WTC11 (cell line): ENCODE data around the gene MGST3. TPM values are rescaled to one million over a fixed set of nuclear protein-coding genes. Genes with fewer than 3 reads are reported as not detected.

Experiments used
- ATAC-seq: fragments of 200-7000 bp; cut with Tn5 transposase; 2 replicates; pipeline ENCODE4 v1.10.0; 2021; ENCODE audit warnings: mild to moderate bottlenecking, moderate library complexity
- CTCF ChIA-PET: fragments of 300-600 bp; sonication (Branson Sonifier 250); formaldehyde crosslinking; loops from one replicate; lab custom pipeline; 2021; ENCODE audit warnings: antibody characterized with exemption; lab: Charles Lee
- POLR2A ChIA-PET: fragments of 350-600 bp; sonication (Branson Sonifier 250); formaldehyde crosslinking; loops from one replicate; lab custom pipeline; 2021; ENCODE audit warnings: antibody characterized with exemption; lab: Charles Lee
- DNase-seq: peaks from one replicate; pipeline ENCODE4 v3.0.0; 2021; ENCODE audit warnings: low spot score
- H3K27ac Mint-ChIP-seq: 2 replicates; pipeline ENCODE4 v1.8.0; 2021; ENCODE audit warnings: mixed read lengths
- H3K27me3 Mint-ChIP-seq: 2 replicates; pipeline ENCODE4 v1.8.0; 2021; ENCODE audit warnings: low read depth, mild to moderate bottlenecking, moderate library complexity, mixed read lengths
- H3K36me3 Mint-ChIP-seq: 2 replicates; pipeline ENCODE4 v1.8.0; 2021; ENCODE audit warnings: mixed read lengths
- H3K4me1 Mint-ChIP-seq: 2 replicates; pipeline ENCODE4 v1.8.0; 2022; ENCODE audit warnings: mixed read lengths
- H3K4me3 Mint-ChIP-seq: 2 replicates; pipeline ENCODE4 v1.8.0; 2021; ENCODE audit warnings: mild to moderate bottlenecking, moderate library complexity, mixed read lengths
- H3K9me3 Mint-ChIP-seq: 2 replicates; pipeline ENCODE4 v1.8.0; 2021; ENCODE audit warnings: mixed read lengths
- AR ChIP-seq: fragments of 250-450 bp; sonication (Bioruptor Pico); IDR thresholded peaks from 2 replicates; pipeline ENCODE4 v1.9.0; 2021; ENCODE audit warnings: mild to moderate bottlenecking
- CBFB ChIP-seq: sonication (generic); formaldehyde crosslinking; IDR thresholded peaks from 2 replicates; pipeline ENCODE4 v1.8.1; 2022; ENCODE audit warnings: mild to moderate bottlenecking, low read depth, missing genetic modification reagents
- CDX4 ChIP-seq: fragments of 250-450 bp; sonication (Bioruptor Pico); IDR thresholded peaks from 2 replicates; pipeline ENCODE4 v1.9.0; 2021; ENCODE audit warnings: moderate library complexity, mild to moderate bottlenecking, inconsistent platforms, borderline replicate concordance
- CREM ChIP-seq: sonication (generic); formaldehyde crosslinking; IDR thresholded peaks from 2 replicates; pipeline ENCODE4 v1.8.1; 2022; ENCODE audit warnings: mild to moderate bottlenecking, missing genetic modification reagents, moderate library complexity
- E2F4 ChIP-seq: sonication (generic); formaldehyde crosslinking; IDR thresholded peaks from 2 replicates; pipeline ENCODE4 v1.8.1; 2022; ENCODE audit warnings: low read depth, mild to moderate bottlenecking, moderate library complexity, missing genetic modification reagents, borderline replicate concordance
- IRF1 ChIP-seq: sonication (generic); formaldehyde crosslinking; IDR thresholded peaks from 2 replicates; pipeline ENCODE4 v1.8.0; 2023; ENCODE audit warnings: missing genetic modification reagents
- JUN ChIP-seq: sonication (generic); formaldehyde crosslinking; IDR thresholded peaks from 2 replicates; pipeline ENCODE4 v1.8.0; 2023; ENCODE audit warnings: mild to moderate bottlenecking, missing genetic modification reagents
- MAX ChIP-seq: sonication (generic); formaldehyde crosslinking; IDR thresholded peaks from 2 replicates; pipeline ENCODE4 v1.8.0; 2022; ENCODE audit warnings: mild to moderate bottlenecking, missing genetic modification reagents
- MYBL2 ChIP-seq: sonication (generic); formaldehyde crosslinking; IDR thresholded peaks from 2 replicates; pipeline ENCODE4 v1.8.1; 2023; ENCODE audit warnings: mild to moderate bottlenecking, moderate library complexity, missing genetic modification reagents
- NR2C2 ChIP-seq: sonication (generic); formaldehyde crosslinking; IDR thresholded peaks from 2 replicates; pipeline ENCODE4 v1.8.0; 2022; ENCODE audit warnings: mild to moderate bottlenecking, missing genetic modification reagents
- PRRX2 ChIP-seq: fragments of 250-450 bp; sonication (Bioruptor Pico); IDR thresholded peaks from 2 replicates; pipeline ENCODE4 v1.8.0; 2021; ENCODE audit warnings: mild to moderate bottlenecking
- SOX15 ChIP-seq: fragments of 250-450 bp; sonication (Bioruptor Pico); IDR thresholded peaks from 2 replicates; pipeline ENCODE4 v1.9.0; 2021; ENCODE audit warnings: mild to moderate bottlenecking
- SP1 ChIP-seq: sonication (generic); formaldehyde crosslinking; conservative IDR thresholded peaks from 2 replicates; pipeline ENCODE4 v1.8.1; 2022; ENCODE audit warnings: missing genetic modification reagents
- TEAD1 ChIP-seq: sonication (generic); formaldehyde crosslinking; IDR thresholded peaks from 2 replicates; pipeline ENCODE4 v1.8.0; 2022; ENCODE audit warnings: mild to moderate bottlenecking, missing genetic modification reagents
- TP53 ChIP-seq: sonication (generic); formaldehyde crosslinking; IDR thresholded peaks from 2 replicates; pipeline ENCODE4 v1.8.1; 2023; ENCODE audit warnings: mild to moderate bottlenecking, missing genetic modification reagents
- ZNF281 ChIP-seq: sonication (generic); formaldehyde crosslinking; IDR thresholded peaks from 2 replicates; pipeline ENCODE4 v1.8.0; 2023; ENCODE audit warnings: mild to moderate bottlenecking, missing genetic modification reagents
- ZNF416 ChIP-seq: fragments of 250-450 bp; sonication (Bioruptor Pico); IDR thresholded peaks from 2 replicates; pipeline ENCODE4 v1.9.0; 2021; ENCODE audit warnings: mild to moderate bottlenecking, inconsistent platforms
- total RNA-seq: library from RNA; stranded (reverse); gene quantifications from 3 replicates; pipeline ENCODE4 v1.2.3, GENCODE V29; 2021

The MGST3 gene
- total RNA-seq, 1 experiment from 2014 or later = 137 TPM

- TF ChIP-seq JUN (CRISPR knock-in tag) = no peak
- no peak for TF ChIP-seq MYBL2 (CRISPR knock-in tag)
- TF ChIP-seq PRRX2 (CRISPR knock-in tag) = no peak
- TF ChIP-seq CREM (CRISPR knock-in tag) = no peak
- no peak for TF ChIP-seq SOX15
- no peak for TF ChIP-seq TEAD1 (CRISPR knock-in tag)
- no peak for TF ChIP-seq SP1 (CRISPR knock-in tag)
- TF ChIP-seq CDX4 (CRISPR knock-in tag) = no peak
- no peak for TF ChIP-seq E2F4
- TF ChIP-seq AR (CRISPR knock-in tag) = no peak
- TF ChIP-seq ZNF281 (CRISPR knock-in tag) = no peak
- TF ChIP-seq CBFB = no peak
- TF ChIP-seq, all 79 proteins: peak for 0
- Mint-ChIP-seq H3K4me1 (peaks cover 13% of the 10 kb centered on the region), H3K27ac (no peak overlapping the region), H3K9me3 (no peaks in the 10 kb centered on the region), H3K4me3 (no peak overlapping the region), H3K36me3 (peaks cover 5% of the 10 kb centered on the region), H3K27me3 (no peaks in the 10 kb centered on the region)
- ChIA-PET CTCF (no interaction called here), POLR2A (no interaction called here)
- no peak for DNase-seq
- no peak for ATAC-seq
Measured at GRCh38 chr1:165641231-165641987, 10.4 kb downstream of the MGST3 start.

GRCh38 chr1:165644064-165644735 lies 13.2 kb downstream of the MGST3 start:
- ATAC-seq = no peak
- H3K9me3 Mint-ChIP-seq = no peaks in the 10 kb centered on the region
- DNase-seq = no peak
- POLR2A ChIA-PET = interaction anchor here (0.7 kb wide), 1 partner anchor 45 kb away, joined by 3 read pairs; no protein-coding TSS in a partner anchor
- TF ChIP-seq IRF1 (no peak), CBFB (no peak), TP53 (CRISPR knock-in tag) (no peak), MAX (CRISPR knock-in tag) (no peak), ZNF416 (CRISPR knock-in tag) (no peak), NR2C2 (CRISPR knock-in tag) (no peak)
- H3K27me3 Mint-ChIP-seq = no peaks in the 10 kb centered on the region
- H3K4me3 Mint-ChIP-seq = no peak overlapping the region
- H3K4me1 Mint-ChIP-seq = peaks cover 8% of the 10 kb centered on the region; the same call in 1 of the 2 replicates
- CTCF ChIA-PET = interaction anchor here (1.6 kb wide), 1 partner anchor 42 kb away, joined by 3 read pairs; no protein-coding TSS in a partner anchor
- H3K27ac Mint-ChIP-seq = no peak overlapping the region
- H3K36me3 Mint-ChIP-seq = no peaks in the 10 kb centered on the region; the same call in 1 of the 2 replicates
